Mucosa of rectum (tissue), 2 donors: ENCODE measurements around the gene BRI3BP.
"Not testable (repeated sequence)": the region's sequence is repeated elsewhere in the genome, so short reads cannot be mapped to it uniquely, and the experiment has no call there.

Experiments
- H3K27ac ChIP-seq, 2 donors: one replicate each; pipeline ENCODE4 v1.7.0; 2013; ENCODE audit warnings: inconsistent platforms in 2 of 2, low read depth in 2 of 2, low read length in 2 of 2
- H3K27me3 ChIP-seq, 2 donors: one replicate each; pipeline ENCODE4 v1.7.0; 2013; ENCODE audit warnings: low read length in 2 of 2; ENCODE audit not compliant: control insufficient read depth in 2 of 2, insufficient read depth in 2 of 2
- H3K36me3 ChIP-seq, 2 donors: one replicate each; pipeline ENCODE4 v1.7.0; 2013; ENCODE audit warnings: low read length in 2 of 2; ENCODE audit not compliant: control insufficient read depth in 2 of 2, insufficient read depth in 2 of 2
- H3K4me1 ChIP-seq, 2 donors: one replicate each; pipeline ENCODE4 v1.7.0; 2013; ENCODE audit warnings: low read length in 2 of 2, mild to moderate bottlenecking in 1 of 2; ENCODE audit not compliant: control insufficient read depth in 2 of 2, insufficient read depth in 2 of 2
- H3K4me3 ChIP-seq, 2 donors: one replicate each; pipeline ENCODE4 v1.7.0; 2013; ENCODE audit warnings: low read length in 2 of 2
- H3K9ac ChIP-seq, 2 donors: one replicate each; pipeline ENCODE4 v1.7.0; 2013; ENCODE audit warnings: low read length in 2 of 2, low read depth in 1 of 2, mild to moderate bottlenecking in 1 of 2
- H3K9me3 ChIP-seq, 2 donors: one replicate each; pipeline ENCODE4 v1.7.0; 2013; ENCODE audit warnings: low read length in 2 of 2; ENCODE audit not compliant: control insufficient read depth in 2 of 2
- donor health status: healthy.
- donor health status: Normal muscosa, but diverticular disease.

The BRI3BP gene

GRCh38 chr12:125033288-125033687 is 39.8 kb downstream of the BRI3BP start:
- H3K9ac ChIP-seq, result no peak overlapping the region
- H3K27ac ChIP-seq, result no peak overlapping the region
- H3K36me3 ChIP-seq, result no peaks in the 10 kb centered on the region
- no peaks in the 10 kb centered on the region for H3K27me3 ChIP-seq
- no peak overlapping the region for H3K4me3 ChIP-seq
- no peaks in the 10 kb centered on the region for H3K9me3 ChIP-seq
- H3K4me1 ChIP-seq, result no peaks in the 10 kb centered on the region

GRCh38 chr12:125038976-125039625 is 45.7 kb downstream of the BRI3BP start:
- no peaks in the 10 kb centered on the region for H3K27me3 ChIP-seq
- H3K36me3 ChIP-seq, result no peaks in the 10 kb centered on the region
- H3K9me3 ChIP-seq, result no peaks in the 10 kb centered on the region
- H3K9ac ChIP-seq, result no peak overlapping the region
- no peak overlapping the region for H3K27ac ChIP-seq
- H3K4me1 ChIP-seq, result no peaks in the 10 kb centered on the region
- no peak overlapping the region for H3K4me3 ChIP-seq

- H3K4me1 ChIP-seq, result no peaks in the 10 kb centered on the region
- peak overlapping the region; percentile 73 to 87 for H3K4me3 ChIP-seq
- no peaks in the 10 kb centered on the region for H3K9me3 ChIP-seq
- H3K36me3 ChIP-seq, result no peaks in the 10 kb centered on the region
- peak overlapping the region; percentile 60 to 63 for H3K9ac ChIP-seq
- no peaks in the 10 kb centered on the region for H3K27me3 ChIP-seq
- H3K27ac ChIP-seq, result peak overlapping the region in 1 of 2 donors; percentile 27
These were observed 55.6 kb downstream of the BRI3BP start for GRCh38 chr12:125049093-125049458.

GRCh38 chr12:125050446-125050845 is 57.0 kb downstream of the BRI3BP start:
- no peaks in the 10 kb centered on the region for H3K36me3 ChIP-seq
- H3K4me3 ChIP-seq, result no peak overlapping the region
- no peak overlapping the region for H3K9ac ChIP-seq
- no peaks in the 10 kb centered on the region for H3K4me1 ChIP-seq
- H3K9me3 ChIP-seq, result no peaks in the 10 kb centered on the region
- no peak overlapping the region for H3K27ac ChIP-seq
- H3K27me3 ChIP-seq, result no peaks in the 10 kb centered on the region

GRCh38 chr12:125050868-125051267 is 57.4 kb downstream of the BRI3BP start:
- no peaks in the 10 kb centered on the region for H3K9me3 ChIP-seq
- no peaks in the 10 kb centered on the region for H3K4me1 ChIP-seq
- H3K27me3 ChIP-seq, result no peaks in the 10 kb centered on the region
- H3K36me3 ChIP-seq, result no peaks in the 10 kb centered on the region
- no peak overlapping the region for H3K4me3 ChIP-seq
- no peak overlapping the region for H3K27ac ChIP-seq
- no peak overlapping the region for H3K9ac ChIP-seq

- Histone ChIP-seq H3K27ac (no peak overlapping the region), H3K9me3 (no peaks in the 10 kb centered on the region), H3K27me3 (no peaks in the 10 kb centered on the region), H3K9ac (no peak overlapping the region), H3K4me1 (no peaks in the 10 kb centered on the region), H3K4me3 (no peak overlapping the region), H3K36me3 (no peaks in the 10 kb centered on the region)
These were observed 60.4 kb downstream of the BRI3BP start for GRCh38 chr12:125053821-125054220.

GRCh38 chr12:125055591-125055990 is 62.1 kb downstream of the BRI3BP start:
- Histone ChIP-seq H3K27ac (no peak overlapping the region), H3K4me3 (no peak overlapping the region), H3K27me3 (no peaks in the 10 kb centered on the region), H3K9ac (no peak overlapping the region), H3K36me3 (no peaks in the 10 kb centered on the region), H3K4me1 (no peaks in the 10 kb centered on the region), H3K9me3 (no peaks in the 10 kb centered on the region)

- Histone ChIP-seq H3K27ac (no peak overlapping the region), H3K4me1 (no peaks in the 10 kb centered on the region), H3K9me3 (no peaks in the 10 kb centered on the region), H3K4me3 (no peak overlapping the region), H3K36me3 (no peaks in the 10 kb centered on the region), H3K27me3 (no peaks in the 10 kb centered on the region), H3K9ac (no peak overlapping the region)
These were observed 62.9 kb downstream of the BRI3BP start for GRCh38 chr12:125056306-125056705.

GRCh38 chr12:125057708-125058107 is 64.3 kb downstream of the BRI3BP start:
- Histone ChIP-seq H3K27me3 (no peaks in the 10 kb centered on the region), H3K9ac (no peak overlapping the region), H3K4me1 (no peaks in the 10 kb centered on the region), H3K36me3 (no peaks in the 10 kb centered on the region), H3K27ac (no peak overlapping the region), H3K9me3 (no peaks in the 10 kb centered on the region), H3K4me3 (no peak overlapping the region)

- Histone ChIP-seq H3K9ac (no peak overlapping the region), H3K27me3 (no peaks in the 10 kb centered on the region), H3K27ac (no peak overlapping the region), H3K36me3 (no peaks in the 10 kb centered on the region), H3K4me3 (no peak overlapping the region), H3K4me1 (peaks cover 8 to 12% of the 10 kb centered on the region in 2 donors), H3K9me3 (no peaks in the 10 kb centered on the region)
These were observed 67.8 kb downstream of the BRI3BP start for GRCh38 chr12:125061229-125061628.

- H3K9me3 ChIP-seq, result not testable (repeated sequence)
These were observed 70.1 kb downstream of the BRI3BP start for GRCh38 chr12:125063522-125063921.

More at GRCh38 chr12:125063522-125063921, 70.1 kb downstream of the BRI3BP start:
- not testable (repeated sequence) for H3K27me3 ChIP-seq, H3K9ac ChIP-seq, H3K27ac ChIP-seq, H3K36me3 ChIP-seq, H3K4me3 ChIP-seq
- peaks cover 8 to 13% of the 10 kb centered on the region in 2 donors for H3K4me1 ChIP-seq
